ENCODE data around the gene CALM1. TPM values are rescaled to one million over a fixed set of nuclear protein-coding genes. Genes with fewer than 3 reads are reported as not detected.

CALM1 gene
- total and polyA plus RNA-seq, 10 of the 15 experiments (the other 5 are each of a cell fraction or from before 2014, with no cell fraction given) = 110 to 729 (median 261) TPM

GRCh38 chr14:90424075-90424474, 27.2 kb downstream of the CALM1 start (continued):
- TF ChIP-seq, protein P1, sequence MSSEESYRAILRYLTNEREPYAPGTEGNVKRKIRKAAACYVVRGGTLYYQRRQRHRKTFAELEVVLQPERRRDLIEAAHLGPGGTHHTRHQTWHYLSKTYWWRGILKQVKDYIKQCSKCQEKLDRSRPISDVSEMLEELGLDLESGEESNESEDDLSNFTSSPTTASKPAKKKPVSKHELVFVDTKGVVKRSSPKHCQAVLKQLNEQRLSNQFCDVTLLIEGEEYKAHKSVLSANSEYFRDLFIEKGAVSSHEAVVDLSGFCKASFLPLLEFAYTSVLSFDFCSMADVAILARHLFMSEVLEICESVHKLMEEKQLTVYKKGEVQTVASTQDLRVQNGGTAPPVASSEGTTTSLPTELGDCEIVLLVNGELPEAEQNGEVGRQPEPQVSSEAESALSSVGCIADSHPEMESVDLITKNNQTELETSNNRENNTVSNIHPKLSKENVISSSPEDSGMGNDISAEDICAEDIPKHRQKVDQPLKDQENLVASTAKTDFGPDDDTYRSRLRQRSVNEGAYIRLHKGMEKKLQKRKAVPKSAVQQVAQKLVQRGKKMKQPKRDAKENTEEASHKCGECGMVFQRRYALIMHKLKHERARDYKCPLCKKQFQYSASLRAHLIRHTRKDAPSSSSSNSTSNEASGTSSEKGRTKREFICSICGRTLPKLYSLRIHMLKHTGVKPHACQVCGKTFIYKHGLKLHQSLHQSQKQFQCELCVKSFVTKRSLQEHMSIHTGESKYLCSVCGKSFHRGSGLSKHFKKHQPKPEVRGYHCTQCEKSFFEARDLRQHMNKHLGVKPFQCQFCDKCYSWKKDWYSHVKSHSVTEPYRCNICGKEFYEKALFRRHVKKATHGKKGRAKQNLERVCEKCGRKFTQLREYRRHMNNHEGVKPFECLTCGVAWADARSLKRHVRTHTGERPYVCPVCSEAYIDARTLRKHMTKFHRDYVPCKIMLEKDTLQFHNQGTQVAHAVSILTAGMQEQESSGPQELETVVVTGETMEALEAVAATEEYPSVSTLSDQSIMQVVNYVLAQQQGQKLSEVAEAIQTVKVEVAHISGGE (CRISPR knock-in tag; IDR thresholded peaks at IDR 0.05) = no peak
- TF ChIP-seq NBN (IDR thresholded peaks at IDR 0.05) = no peak
- no peak for TF ChIP-seq EGR1 (IDR thresholded peaks at IDR 0.05; ENCODE audit: borderline replicate concordance in 1 of 2, low read depth in 2 of 2, low read length in 2 of 2)
- TF ChIP-seq, protein P2, sequence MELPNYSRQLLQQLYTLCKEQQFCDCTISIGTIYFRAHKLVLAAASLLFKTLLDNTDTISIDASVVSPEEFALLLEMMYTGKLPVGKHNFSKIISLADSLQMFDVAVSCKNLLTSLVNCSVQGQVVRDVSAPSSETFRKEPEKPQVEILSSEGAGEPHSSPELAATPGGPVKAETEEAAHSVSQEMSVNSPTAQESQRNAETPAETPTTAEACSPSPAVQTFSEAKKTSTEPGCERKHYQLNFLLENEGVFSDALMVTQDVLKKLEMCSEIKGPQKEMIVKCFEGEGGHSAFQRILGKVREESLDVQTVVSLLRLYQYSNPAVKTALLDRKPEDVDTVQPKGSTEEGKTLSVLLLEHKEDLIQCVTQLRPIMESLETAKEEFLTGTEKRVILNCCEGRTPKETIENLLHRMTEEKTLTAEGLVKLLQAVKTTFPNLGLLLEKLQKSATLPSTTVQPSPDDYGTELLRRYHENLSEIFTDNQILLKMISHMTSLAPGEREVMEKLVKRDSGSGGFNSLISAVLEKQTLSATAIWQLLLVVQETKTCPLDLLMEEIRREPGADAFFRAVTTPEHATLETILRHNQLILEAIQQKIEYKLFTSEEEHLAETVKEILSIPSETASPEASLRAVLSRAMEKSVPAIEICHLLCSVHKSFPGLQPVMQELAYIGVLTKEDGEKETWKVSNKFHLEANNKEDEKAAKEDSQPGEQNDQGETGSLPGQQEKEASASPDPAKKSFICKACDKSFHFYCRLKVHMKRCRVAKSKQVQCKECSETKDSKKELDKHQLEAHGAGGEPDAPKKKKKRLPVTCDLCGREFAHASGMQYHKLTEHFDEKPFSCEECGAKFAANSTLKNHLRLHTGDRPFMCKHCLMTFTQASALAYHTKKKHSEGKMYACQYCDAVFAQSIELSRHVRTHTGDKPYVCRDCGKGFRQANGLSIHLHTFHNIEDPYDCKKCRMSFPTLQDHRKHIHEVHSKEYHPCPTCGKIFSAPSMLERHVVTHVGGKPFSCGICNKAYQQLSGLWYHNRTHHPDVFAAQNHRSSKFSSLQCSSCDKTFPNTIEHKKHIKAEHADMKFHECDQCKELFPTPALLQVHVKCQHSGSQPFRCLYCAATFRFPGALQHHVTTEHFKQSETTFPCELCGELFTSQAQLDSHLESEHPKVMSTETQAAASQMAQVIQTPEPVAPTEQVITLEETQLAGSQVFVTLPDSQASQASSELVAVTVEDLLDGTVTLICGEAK (IDR thresholded peaks at IDR 0.05; ENCODE audit: borderline replicate concordance) = no peak
- TF ChIP-seq ZNF274 (IDR thresholded peaks at IDR 0.05; ENCODE audit: insufficient read depth, insufficient read length) = no peak
- TF ChIP-seq HDAC6 (IDR thresholded peaks at IDR 0.05; ENCODE audit: unreplicated experiment) = no peak

All from GM12878 (cell line).